ENCODE measurements around the gene ICAM2.

GRCh38 chr17:64063088-64063487 lies 42.7 kb upstream of the ICAM2 start:
- TF ChIP-seq POLR2A (IDR thresholded peaks at IDR 0.05) (no peak), CTCF (IDR thresholded peaks at IDR 0.05) (no peak), POLR2AphosphoS5 (IDR thresholded peaks at IDR 0.05) (no peak)

All from gastroesophageal sphincter (tissue), 3 donors.